ENCODE data around the gene BEAN1. TPM values are rescaled to one million over a fixed set of nuclear protein-coding genes. Genes with fewer than 3 reads are reported as not detected.

BEAN1 gene
- total RNA-seq, 1 experiment from 2014 or later = not detected

GRCh38 chr16:66418165-66418962 lies 8.7 kb upstream of the BEAN1 start:
- Mint-ChIP-seq H3K4me3 (no peak overlapping the region), H3K4me1 (no peaks in the 10 kb centered on the region), H3K27ac (no peak overlapping the region; the same call in 1 of the 2 replicates), H3K9me3 (peaks cover 17% of the 10 kb centered on the region), H3K27me3 (ENCODE audit: low read depth) (peaks cover 37% of the 10 kb centered on the region), H3K36me3 (peaks cover 7% of the 10 kb centered on the region)
- no peak for ATAC-seq
- POLR2A ChIA-PET = no interaction called here
- no peak for DNase-seq (ENCODE audit: low spot score)
- TF ChIP-seq ZNF317 (CRISPR knock-in tag; IDR thresholded peaks at IDR 0.05; ENCODE audit: borderline replicate concordance, low read depth) = no peak
- TF ChIP-seq E2F1 (CRISPR knock-in tag; IDR thresholded peaks at IDR 0.05) = no peak
- TF ChIP-seq ZNF138 (CRISPR knock-in tag; conservative IDR thresholded peaks at IDR 0.05) = no peak
- TF ChIP-seq AFF4 (CRISPR knock-in tag; IDR thresholded peaks at IDR 0.05; ENCODE audit: borderline replicate concordance) = no peak
- TF ChIP-seq ZNF121 (CRISPR knock-in tag; IDR thresholded peaks at IDR 0.05) = no peak
- TF ChIP-seq ATF3 (CRISPR knock-in tag; conservative IDR thresholded peaks at IDR 0.05) = no peak
- no peak for TF ChIP-seq ZNF532 (CRISPR knock-in tag; IDR thresholded peaks at IDR 0.05; ENCODE audit: borderline replicate concordance)
- CTCF ChIA-PET = interaction anchor here (0.7 to 1.0 kb wide), 2 partner anchors 11 to 12 kb away, joined by 3 to 4 read pairs; no protein-coding TSS in a partner anchor

- H3K4me3 Mint-ChIP-seq = no peak overlapping the region
- TF ChIP-seq PRDM15 (CRISPR knock-in tag; IDR thresholded peaks at IDR 0.05) = 0 out of 2 replicates have a peak, but pooled peaks have one; percentile 21
- no peak for TF ChIP-seq GRHL2 (CRISPR knock-in tag; IDR thresholded peaks at IDR 0.05; ENCODE audit: insufficient replicate concordance, severe bottlenecking)
- TF ChIP-seq USF2 (CRISPR knock-in tag; IDR thresholded peaks at IDR 0.05) = peak; percentile 63
- no peak for TF ChIP-seq ESRRA (CRISPR knock-in tag; IDR thresholded peaks at IDR 0.05; ENCODE audit: borderline replicate concordance)
- peak; percentile 53; the same call in 1 of the 2 replicates for TF ChIP-seq ZNF121 (CRISPR knock-in tag; IDR thresholded peaks at IDR 0.05)
- peak; percentile 85 for ATAC-seq
- H3K4me1 Mint-ChIP-seq = no peaks in the 10 kb centered on the region
- peaks cover 49% of the 10 kb centered on the region for H3K27me3 Mint-ChIP-seq (ENCODE audit: low read depth)
- H3K9me3 Mint-ChIP-seq = peaks cover 17% of the 10 kb centered on the region
- POLR2A ChIA-PET = no interaction called here
- no peak for DNase-seq (ENCODE audit: low spot score)
- H3K27ac Mint-ChIP-seq = no peak overlapping the region
- H3K36me3 Mint-ChIP-seq = peaks cover 7% of the 10 kb centered on the region
- CTCF ChIA-PET = no interaction called here
Measured at GRCh38 chr16:66419527-66419926, 7.6 kb upstream of the BEAN1 start.

Data from WTC11 (cell line).